Measurements from ENCODE around the gene DAB1. TPM values are rescaled to one million over a fixed set of nuclear protein-coding genes. Genes with fewer than 3 reads are reported as not detected.

DAB1 gene
- total and polyA plus RNA-seq, 2 of the 8 experiments (the other 6 are each of a cell fraction or from before 2014, with no cell fraction given), result 4.4 to 11.8 TPM

DNA sequence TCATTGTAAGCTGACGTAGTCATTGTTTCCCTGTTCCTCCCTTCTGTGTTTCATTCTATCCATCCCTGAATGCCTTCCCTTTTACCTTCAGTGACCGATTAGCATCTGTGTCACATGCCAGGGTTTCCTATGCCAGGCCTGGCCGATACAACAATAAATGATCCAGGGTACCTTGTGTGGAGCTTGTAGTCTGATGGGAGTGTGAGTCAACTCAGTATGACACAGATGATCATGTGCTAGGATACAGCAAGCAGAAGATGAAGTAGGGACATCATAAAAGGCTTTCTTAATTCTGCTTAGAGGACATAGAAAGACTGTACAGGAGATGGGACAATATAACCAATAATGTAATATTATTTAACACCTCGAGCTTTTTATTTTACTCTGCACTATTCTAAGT is 294.0 kb downstream of the DAB1 start:
- CTCF ChIA-PET (ENCODE audit: partially characterized antibody), result no interaction called here
- Histone ChIP-seq H3K18ac (ENCODE audit: extremely low read depth, low read length) (no peak overlapping the region), H3K79me2 (ENCODE audit: control insufficient read depth in 1 of 2, insufficient read depth in 2 of 2, low read length in 2 of 2) (no peaks in the 10 kb centered on the region), H2BK12ac (ENCODE audit: low read depth, low read length) (no peak overlapping the region), H3K79me1 (ENCODE audit: low read depth, low read length) (no peaks in the 10 kb centered on the region), H3K27ac (ENCODE audit: low read depth, low read length) (no peak overlapping the region), H3K23me2 (ENCODE audit: low read depth, low read length) (no peaks in the 10 kb centered on the region), H2BK5ac (ENCODE audit: low read depth, low read length) (no peak overlapping the region), H4K91ac (replicated peaks; ENCODE audit: insufficient read length, low read length) (no peak overlapping the region), H2AK5ac (ENCODE audit: low read depth, low read length) (no peak overlapping the region), H3K4me3 (ENCODE audit: extremely low read depth in 1 of 4, insufficient read depth in 2 of 4, low read depth in 3 of 4, low read length in 4 of 4) (no peak overlapping the region), H3K4me2 (ENCODE audit: insufficient read depth in 1 of 2, low read depth in 2 of 2, low read length in 2 of 2) (no peak overlapping the region), H3K9ac (replicated peaks in 1 of 4; ENCODE audit: extremely low read depth in 1 of 4, low read depth in 3 of 4, low read length in 3 of 4) (no peak overlapping the region), H2BK15ac (ENCODE audit: low read length) (no peak overlapping the region), H4K5ac (ENCODE audit: insufficient read length, low read depth, low read length) (no peak overlapping the region), H3K9me3 (ENCODE audit: insufficient read depth in 2 of 2, low read depth in 1 of 2, low read length in 1 of 2) (no peaks in the 10 kb centered on the region), H2AFZ (ENCODE audit: low read length) (no peak overlapping the region), H3K14ac (ENCODE audit: insufficient read length) (no peak overlapping the region), H2BK20ac (ENCODE audit: low read length) (no peak overlapping the region), H3K36me3 (ENCODE audit: control insufficient read depth in 2 of 4, insufficient read depth in 4 of 4, low read length in 3 of 4) (no peaks in the 10 kb centered on the region), H3K56ac (replicated peaks; ENCODE audit: insufficient read length, low read depth, low read length) (no peak overlapping the region), H3K27me3 (replicated peaks in 1 of 4; ENCODE audit: control insufficient read depth in 3 of 4, extremely low read depth in 1 of 4, insufficient read depth in 3 of 4, low read length in 3 of 4) (peaks cover 0 to 1% (median 0%) of the 10 kb centered on the region in 4 experiments; a peak in 1 of 7 replicates), H2BK120ac (replicated peaks; ENCODE audit: low read depth, low read length) (no peak overlapping the region), H4K8ac (ENCODE audit: extremely low read depth, insufficient read depth, low read length) (no peak overlapping the region), H4K20me1 (replicated peaks in 1 of 2; ENCODE audit: control insufficient read depth in 1 of 2, insufficient read depth in 2 of 2, low read length in 2 of 2) (no peaks in the 10 kb centered on the region), H3K4me1 (replicated peaks in 1 of 4; ENCODE audit: control insufficient read depth in 3 of 4, insufficient read depth in 4 of 4, low read length in 3 of 4) (peaks cover 0 to 3% (median 0%) of the 10 kb centered on the region in 4 experiments; a peak in 1 of 7 replicates), H3K4ac (replicated peaks; ENCODE audit: insufficient read length, low read depth, low read length) (no peak overlapping the region), H3K23ac (ENCODE audit: insufficient read length) (no peak overlapping the region)
- WGBS, 2 experiments (ENCODE audit: extremely low coverage in 1 of 2, insufficient coverage in 1 of 2, insufficient read length in 1 of 2, insufficient replicate concordance in 2 of 2, low coverage in 1 of 2, low lambda C conversion rate in 2 of 2, missing lambda C conversion rate in 1 of 2), result 88% methylated on average over 4 of the region's 4 CpGs; no CpG with 5 or more reads in 1 of the 2 experiments
- TF ChIP-seq NANOG (IDR thresholded peaks at IDR 0.05; ENCODE audit: insufficient read depth, low read depth, low read length, poor library complexity, severe bottlenecking) (no peak), TAF1 (IDR thresholded peaks at IDR 0.05; ENCODE audit: low read depth, low read length) (no peak), BCL11A (IDR thresholded peaks at IDR 0.05; ENCODE audit: low read depth in 2 of 2, low read length in 2 of 2) (no peak)
- POLR2A ChIA-PET (ENCODE audit: partially characterized antibody), result no interaction called here
- no peak for DNase-seq (ENCODE audit: low read depth in 1 of 2, low spot score in 2 of 2)
- FAIRE-seq, result no peak

Data from H1 (cell line).